ENCODE results near the gene LRRC59. TPM values are rescaled to one million over a fixed set of nuclear protein-coding genes. Genes with fewer than 3 reads are reported as not detected.

Gene LRRC59
- total RNA-seq, 4 donors from 2014 or later, result 34.4 to 76.6 (median 50.3) TPM

- Histone ChIP-seq H3K9me3 (no peaks in the 10 kb centered on the region), H3K4me3 (no peak overlapping the region), H3K27me3 (no peaks in the 10 kb centered on the region), H3K4me1 (peaks cover 0 to 14% (median 0%) of the 10 kb centered on the region in 3 donors), H3K36me3 (peaks cover 0 to 92% of the 10 kb centered on the region in 2 donors), H3K27ac (no peak overlapping the region)
- WGBS, 2 donors (ENCODE audit: low coverage in 1 of 2), result no CpG with 5 or more reads among the region's 12 CpGs
- TF ChIP-seq POLR2A (IDR thresholded peaks at IDR 0.05), result no peak
- TF ChIP-seq CTCF (IDR thresholded peaks at IDR 0.05), result no peak
- TF ChIP-seq EP300 (IDR thresholded peaks at IDR 0.05), result no peak
- TF ChIP-seq POLR2AphosphoS5 (IDR thresholded peaks at IDR 0.05), result no peak
- ATAC-seq, result no peak
These were observed 40.9 kb downstream of the LRRC59 start for GRCh38 chr17:50356418-50356817.

GRCh38 chr17:50355701-50356341, 41.5 kb downstream of the LRRC59 start:
- H3K9me3 ChIP-seq, result no peaks in the 10 kb centered on the region
- no peak for TF ChIP-seq EP300 (IDR thresholded peaks at IDR 0.05)
- no peak for TF ChIP-seq POLR2AphosphoS5 (IDR thresholded peaks at IDR 0.05)
- no peak for TF ChIP-seq POLR2A (IDR thresholded peaks at IDR 0.05)
- no peak for TF ChIP-seq CTCF (IDR thresholded peaks at IDR 0.05)
- no peak for ATAC-seq
- H3K4me1 ChIP-seq, result peaks cover 0 to 14% (median 0%) of the 10 kb centered on the region in 3 donors
- H3K36me3 ChIP-seq, result peaks cover 0 to 86% of the 10 kb centered on the region in 2 donors
- H3K4me3 ChIP-seq, result no peak overlapping the region
- no peaks in the 10 kb centered on the region for H3K27me3 ChIP-seq
- no peak overlapping the region for H3K27ac ChIP-seq
- 90% methylated on average over 2 of the region's 20 CpGs; no CpG with 5 or more reads in 1 of the 2 donors for WGBS, 2 donors (ENCODE audit: low coverage in 1 of 2)

GRCh38 chr17:50355336-50355700, 42.0 kb downstream of the LRRC59 start:
- TF ChIP-seq CTCF (IDR thresholded peaks at IDR 0.05) (no peak), EP300 (IDR thresholded peaks at IDR 0.05) (no peak), POLR2A (IDR thresholded peaks at IDR 0.05) (no peak), POLR2AphosphoS5 (IDR thresholded peaks at IDR 0.05) (no peak)
- no peak for ATAC-seq
- Histone ChIP-seq H3K4me3 (no peak overlapping the region), H3K4me1 (peaks cover 0 to 14% (median 0%) of the 10 kb centered on the region in 3 donors), H3K36me3 (peaks cover 0 to 81% of the 10 kb centered on the region in 2 donors), H3K27ac (no peak overlapping the region), H3K27me3 (no peaks in the 10 kb centered on the region), H3K9me3 (no peaks in the 10 kb centered on the region)
- WGBS, 2 donors (ENCODE audit: low coverage in 1 of 2), result 82% methylated on average over 2 of the region's 4 CpGs; no CpG with 5 or more reads in 1 of the 2 donors

- peaks cover 0 to 14% (median 0%) of the 10 kb centered on the region in 3 donors for H3K4me1 ChIP-seq
- ATAC-seq, result no peak
- TF ChIP-seq EP300 (IDR thresholded peaks at IDR 0.05) (no peak), POLR2A (IDR thresholded peaks at IDR 0.05) (no peak), POLR2AphosphoS5 (IDR thresholded peaks at IDR 0.05) (no peak), CTCF (IDR thresholded peaks at IDR 0.05) (no peak)
- no peak overlapping the region for H3K27ac ChIP-seq
- H3K27me3 ChIP-seq, result no peaks in the 10 kb centered on the region
- H3K4me3 ChIP-seq, result no peak overlapping the region
- H3K9me3 ChIP-seq, result no peaks in the 10 kb centered on the region
- peaks cover 0 to 76% of the 10 kb centered on the region in 2 donors for H3K36me3 ChIP-seq
- WGBS, 2 donors (ENCODE audit: low coverage in 1 of 2), result 100% methylated on average over 1 of the region's 13 CpGs; no CpG with 5 or more reads in 1 of the 2 donors
These were observed 42.5 kb downstream of the LRRC59 start for GRCh38 chr17:50354776-50355175.

- peaks cover 0 to 70% of the 10 kb centered on the region in 2 donors for H3K36me3 ChIP-seq
- ATAC-seq, result no peak
- WGBS, 2 donors (ENCODE audit: low coverage in 1 of 2), result no CpG with 5 or more reads among the region's 15 CpGs
These were observed 43.1 kb downstream of the LRRC59 start for GRCh38 chr17:50354198-50354597.

More at GRCh38 chr17:50354198-50354597, 43.1 kb downstream of the LRRC59 start:
- H3K27ac ChIP-seq, result no peak overlapping the region
- peaks cover 0 to 14% (median 0%) of the 10 kb centered on the region in 3 donors for H3K4me1 ChIP-seq
- no peaks in the 10 kb centered on the region for H3K27me3 ChIP-seq
- TF ChIP-seq CTCF (IDR thresholded peaks at IDR 0.05) (no peak), POLR2AphosphoS5 (IDR thresholded peaks at IDR 0.05) (no peak), EP300 (IDR thresholded peaks at IDR 0.05) (no peak), POLR2A (IDR thresholded peaks at IDR 0.05) (no peak)
- H3K9me3 ChIP-seq, result no peaks in the 10 kb centered on the region
- H3K4me3 ChIP-seq, result no peak overlapping the region
